HEK293T (cell line): ENCODE results near the gene HIVEP2.

Source experiments
- ARNT ChIP-seq: fragments of 450-650 bp; IDR thresholded peaks from 2 replicates; pipeline ENCODE4 v1.6.1; 2017; ENCODE audit warnings: mild to moderate bottlenecking
- BHLHE40 ChIP-seq: fragments of 450-650 bp; IDR thresholded peaks from 2 replicates; pipeline ENCODE4 v1.6.1; 2016; ENCODE audit warnings: mild to moderate bottlenecking, moderate library complexity, borderline replicate concordance
- CTBP1 ChIP-seq: fragments of 450-650 bp; IDR thresholded peaks from 2 replicates; pipeline ENCODE4 v1.6.1; 2016; ENCODE audit warnings: borderline replicate concordance
- FOXA1 ChIP-seq: fragments of 450-650 bp; IDR thresholded peaks from 2 replicates; pipeline ENCODE4 v1.6.1; 2016; ENCODE audit warnings: mild to moderate bottlenecking
- FOXK2 ChIP-seq: fragments of 450-650 bp; IDR thresholded peaks from 2 replicates; pipeline ENCODE4 v1.6.1; 2016; ENCODE audit warnings: mild to moderate bottlenecking
- FOXM1 ChIP-seq: fragments of 450-650 bp; IDR thresholded peaks from 2 replicates; pipeline ENCODE4 v1.6.1; 2017; ENCODE audit warnings: mild to moderate bottlenecking, borderline replicate concordance
- HDGF ChIP-seq: fragments of 450-650 bp; IDR thresholded peaks from 2 replicates; pipeline ENCODE4 v1.6.1; 2017; ENCODE audit warnings: antibody characterized with exemption, borderline replicate concordance
- L3MBTL2 ChIP-seq: fragments of 450-650 bp; conservative IDR thresholded peaks from 2 replicates; pipeline ENCODE4 v1.6.1; 2016; ENCODE audit warnings: mild to moderate bottlenecking
- LEF1 ChIP-seq: fragments of 450-650 bp; IDR thresholded peaks from 2 replicates; pipeline ENCODE4 v1.6.1; 2017; ENCODE audit warnings: mild to moderate bottlenecking, borderline replicate concordance
- NFRKB ChIP-seq: fragments of 450-650 bp; IDR thresholded peaks from 2 replicates; pipeline ENCODE4 v1.6.1; 2016; ENCODE audit warnings: mild to moderate bottlenecking, moderate library complexity
- SP1 ChIP-seq: fragments of 450-650 bp; IDR thresholded peaks from 2 replicates; pipeline ENCODE4 v1.6.1; 2017
- TARDBP ChIP-seq: fragments of 450-650 bp; IDR thresholded peaks from 2 replicates; pipeline ENCODE4 v1.6.1; 2016
- TF ChIP-seq, protein P1 (sequence below): fragments of 450-650 bp; IDR thresholded peaks from 2 replicates; pipeline ENCODE4 v1.6.1; 2016

DNA sequence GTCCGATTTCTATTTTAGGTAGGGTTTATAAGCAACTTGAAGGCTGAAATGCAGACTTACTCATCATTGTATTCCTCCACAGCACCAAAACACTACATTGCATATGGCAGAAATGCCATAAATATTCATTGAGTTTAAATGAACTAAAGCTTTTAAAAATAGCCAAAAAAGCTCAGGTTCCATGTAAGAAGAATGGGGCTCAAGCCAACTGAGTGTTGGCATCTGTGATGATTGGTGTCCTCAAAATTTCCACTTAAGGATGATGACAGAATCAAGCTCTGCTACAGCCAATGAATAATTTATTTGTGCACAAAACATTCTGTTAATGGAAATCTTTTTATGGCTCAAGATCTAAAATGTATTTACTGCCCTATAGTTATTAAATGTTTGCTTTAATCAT lies 115.4 kb downstream of the HIVEP2 start:
- no peak for TF ChIP-seq FOXM1
- no peak for TF ChIP-seq CTBP1
- no peak for TF ChIP-seq HDGF
- no peak for TF ChIP-seq L3MBTL2
- no peak for TF ChIP-seq SP1
- TF ChIP-seq FOXK2 = no peak
- TF ChIP-seq TARDBP = no peak
- no peak for TF ChIP-seq BHLHE40
- no peak for TF ChIP-seq ARNT
- no peak for TF ChIP-seq FOXA1
- no peak for TF ChIP-seq NFRKB
- TF ChIP-seq LEF1 = no peak
- TF ChIP-seq, protein P1, sequence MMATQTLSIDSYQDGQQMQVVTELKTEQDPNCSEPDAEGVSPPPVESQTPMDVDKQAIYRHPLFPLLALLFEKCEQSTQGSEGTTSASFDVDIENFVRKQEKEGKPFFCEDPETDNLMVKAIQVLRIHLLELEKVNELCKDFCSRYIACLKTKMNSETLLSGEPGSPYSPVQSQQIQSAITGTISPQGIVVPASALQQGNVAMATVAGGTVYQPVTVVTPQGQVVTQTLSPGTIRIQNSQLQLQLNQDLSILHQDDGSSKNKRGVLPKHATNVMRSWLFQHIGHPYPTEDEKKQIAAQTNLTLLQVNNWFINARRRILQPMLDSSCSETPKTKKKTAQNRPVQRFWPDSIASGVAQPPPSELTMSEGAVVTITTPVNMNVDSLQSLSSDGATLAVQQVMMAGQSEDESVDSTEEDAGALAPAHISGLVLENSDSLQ = no peak
